ENCODE measurements around the gene TAF13. TPM values are rescaled to one million over a fixed set of nuclear protein-coding genes. Genes with fewer than 3 reads are reported as not detected.

Gene TAF13
- total and polyA plus RNA-seq, 2 of the 4 experiments (the other 2 are of a cell fraction): 13.1 to 42.5 TPM

GRCh38 chr1:109083501-109083900 is 7.7 kb upstream of the TAF13 start:
- Histone ChIP-seq H3K27ac (ENCODE audit: insufficient read depth, low read length) (no peak overlapping the region), H3K4me3 (ENCODE audit: insufficient read depth, low read depth, low read length) (no peak overlapping the region), H4K20me1 (ENCODE audit: insufficient read depth, low read length) (no peaks in the 10 kb centered on the region), H4K5ac (ENCODE audit: low read depth, low read length) (no peak overlapping the region), H2AFZ (replicated peaks; ENCODE audit: low read length, poor library complexity) (no peak overlapping the region), H3K14ac (replicated peaks; ENCODE audit: low read depth, low read length) (no peak overlapping the region), H3K9me1 (ENCODE audit: insufficient read depth, low read length) (no peaks in the 10 kb centered on the region), H3K18ac (ENCODE audit: low read depth, low read length) (no peak overlapping the region), H3K4ac (ENCODE audit: low read depth, low read length) (no peak overlapping the region), H2BK120ac (ENCODE audit: low read depth, low read length) (no peak overlapping the region), H3K4me1 (ENCODE audit: control insufficient read depth, insufficient read depth, low read length) (no peaks in the 10 kb centered on the region), H3K79me1 (ENCODE audit: low read depth in 1 of 2, low read length in 2 of 2) (no peaks in the 10 kb centered on the region), H3K9me3 (ENCODE audit: control insufficient read depth, insufficient read depth, low read length) (no peaks in the 10 kb centered on the region), H2AK9ac (replicated peaks; ENCODE audit: low read depth, low read length, poor library complexity) (no peak overlapping the region), H3K23ac (ENCODE audit: low read depth, low read length) (no peak overlapping the region), H3K9ac (ENCODE audit: low read depth, low read length) (no peak overlapping the region), H2BK15ac (ENCODE audit: low read depth, low read length) (no peak overlapping the region), H3K4me2 (ENCODE audit: low read depth, low read length) (no peak overlapping the region), H2BK20ac (ENCODE audit: low read depth, low read length) (no peak overlapping the region), H3K36me3 (ENCODE audit: control insufficient read depth, insufficient read depth, low read length) (no peaks in the 10 kb centered on the region), H2AK5ac (ENCODE audit: low read depth, low read length) (no peak overlapping the region), H4K8ac (ENCODE audit: low read depth in 2 of 2, low read length in 2 of 2) (no peak overlapping the region), H3K27me3 (ENCODE audit: control insufficient read depth, insufficient read depth, low read length) (no peaks in the 10 kb centered on the region), H4K91ac (ENCODE audit: insufficient read depth, low read depth, low read length) (no peak overlapping the region), H3K56ac (ENCODE audit: extremely low read depth, insufficient read depth, low read length) (no peak overlapping the region), H2BK5ac (ENCODE audit: low read depth, low read length, poor library complexity, severe bottlenecking) (no peak overlapping the region)
- ChIA-PET POLR2A (ENCODE audit: unreplicated experiment) (no interaction called here), CTCF (no interaction called here)
- TF ChIP-seq ELK1 (IDR thresholded peaks at IDR 0.05; ENCODE audit: borderline replicate concordance, low read depth, low read length): no peak
- ATAC-seq (ENCODE audit: low read depth) (no peak), DNase-seq (no peak)
- dilution Hi-C loops (cut with HindIII; ENCODE audit: low sequenced_read_pairs, unreplicated experiment) (no loop called here), intact Hi-C loops (cut with micrococcal nuclease) (no loop called here), in situ Hi-C loops (cut with MboI; ENCODE audit: low sequenced_read_pairs) (no loop called here)
- no CpG with 5 or more reads among the region's 3 CpGs for WGBS, 2 experiments (ENCODE audit: extremely low coverage in 2 of 2, insufficient read length in 1 of 2)
- no TSS peak for BruUV-seq (replicated peaks)

All from IMR-90 (cell line).